Measurements from ENCODE around the gene MAMSTR.

GRCh38 chr19:48728911-48729664 lies 9.6 kb upstream of the MAMSTR start:
- TF ChIP-seq CTCF (IDR thresholded peaks at IDR 0.05): no peak
- TF ChIP-seq POLR2A (IDR thresholded peaks at IDR 0.05): no peak

All from adrenal gland (tissue), 5 donors.